ENCODE results near the gene CRB1.

GRCh38 chr1:197336571-197336970 lies 68.5 kb downstream of the CRB1 start:
- TF ChIP-seq, protein P1, sequence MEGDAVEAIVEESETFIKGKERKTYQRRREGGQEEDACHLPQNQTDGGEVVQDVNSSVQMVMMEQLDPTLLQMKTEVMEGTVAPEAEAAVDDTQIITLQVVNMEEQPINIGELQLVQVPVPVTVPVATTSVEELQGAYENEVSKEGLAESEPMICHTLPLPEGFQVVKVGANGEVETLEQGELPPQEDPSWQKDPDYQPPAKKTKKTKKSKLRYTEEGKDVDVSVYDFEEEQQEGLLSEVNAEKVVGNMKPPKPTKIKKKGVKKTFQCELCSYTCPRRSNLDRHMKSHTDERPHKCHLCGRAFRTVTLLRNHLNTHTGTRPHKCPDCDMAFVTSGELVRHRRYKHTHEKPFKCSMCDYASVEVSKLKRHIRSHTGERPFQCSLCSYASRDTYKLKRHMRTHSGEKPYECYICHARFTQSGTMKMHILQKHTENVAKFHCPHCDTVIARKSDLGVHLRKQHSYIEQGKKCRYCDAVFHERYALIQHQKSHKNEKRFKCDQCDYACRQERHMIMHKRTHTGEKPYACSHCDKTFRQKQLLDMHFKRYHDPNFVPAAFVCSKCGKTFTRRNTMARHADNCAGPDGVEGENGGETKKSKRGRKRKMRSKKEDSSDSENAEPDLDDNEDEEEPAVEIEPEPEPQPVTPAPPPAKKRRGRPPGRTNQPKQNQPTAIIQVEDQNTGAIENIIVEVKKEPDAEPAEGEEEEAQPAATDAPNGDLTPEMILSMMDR (IDR thresholded peaks at IDR 0.05; ENCODE audit: borderline replicate concordance, extremely low read depth, low read length, poor library complexity, severe bottlenecking) = no peak
- no peak for TF ChIP-seq EZH2 (IDR thresholded peaks at IDR 0.05; ENCODE audit: borderline replicate concordance, low read depth, low read length, severe bottlenecking)
